ENCODE results near the gene RNF223.

The RNF223 gene

DNA sequence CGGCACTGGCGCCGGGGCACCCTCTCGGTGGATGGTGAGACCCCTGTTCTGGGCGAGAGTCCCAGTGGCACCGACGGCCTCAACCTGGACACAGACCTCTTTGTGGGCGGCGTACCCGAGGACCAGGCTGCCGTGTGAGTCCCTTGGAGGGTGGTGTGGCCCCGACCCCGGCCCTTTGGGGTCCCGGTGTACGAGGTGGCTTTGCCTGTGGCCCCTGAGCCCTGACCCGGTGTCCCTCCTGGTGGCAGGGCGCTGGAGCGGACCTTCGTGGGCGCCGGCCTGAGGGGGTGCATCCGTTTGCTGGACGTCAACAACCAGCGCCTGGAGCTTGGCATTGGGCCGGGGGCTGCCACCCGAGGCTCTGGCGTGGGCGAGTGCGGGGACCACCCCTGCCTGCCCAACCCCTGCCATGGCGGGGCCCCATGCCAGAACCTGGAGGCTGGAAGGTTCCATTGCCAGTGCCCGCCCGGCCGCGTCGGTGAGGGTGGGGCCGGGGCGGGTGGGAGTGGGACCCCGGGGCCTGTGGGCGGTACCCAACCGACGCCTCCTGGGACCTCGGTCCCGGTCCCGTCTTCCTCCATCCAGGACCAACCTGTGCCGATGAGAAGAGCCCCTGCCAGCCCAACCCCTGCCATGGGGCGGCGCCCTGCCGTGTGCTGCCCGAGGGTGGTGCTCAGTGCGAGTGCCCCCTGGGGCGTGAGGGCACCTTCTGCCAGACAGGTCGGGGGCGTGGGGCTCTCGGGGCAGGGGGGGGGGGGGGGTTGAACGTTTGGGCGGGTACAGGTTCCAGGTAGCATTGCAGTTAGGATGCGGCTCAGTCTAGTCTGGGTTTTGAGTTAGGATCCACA is 24.6 kb downstream of the RNF223 start:
- Histone ChIP-seq H3K27ac (ENCODE audit: insufficient read depth, low read length, poor library complexity, severe bottlenecking) (no peak overlapping the region), H3K4me3 (ENCODE audit: insufficient read depth, low read depth, low read length, poor library complexity, severe bottlenecking) (no peak overlapping the region), H3K27me3 (replicated peaks; ENCODE audit: control insufficient read depth, insufficient read depth, low read length, poor library complexity, severe bottlenecking) (no peaks in the 10 kb centered on the region), H3K36me3 (ENCODE audit: control insufficient read depth, insufficient read depth, low read length) (no peaks in the 10 kb centered on the region), H3K9me3 (ENCODE audit: control insufficient read depth, low read length) (no peaks in the 10 kb centered on the region), H3K4me1 (ENCODE audit: control insufficient read depth, insufficient read depth, low read length, poor library complexity, severe bottlenecking) (no peaks in the 10 kb centered on the region)
- no peak for DNase-seq

DNA sequence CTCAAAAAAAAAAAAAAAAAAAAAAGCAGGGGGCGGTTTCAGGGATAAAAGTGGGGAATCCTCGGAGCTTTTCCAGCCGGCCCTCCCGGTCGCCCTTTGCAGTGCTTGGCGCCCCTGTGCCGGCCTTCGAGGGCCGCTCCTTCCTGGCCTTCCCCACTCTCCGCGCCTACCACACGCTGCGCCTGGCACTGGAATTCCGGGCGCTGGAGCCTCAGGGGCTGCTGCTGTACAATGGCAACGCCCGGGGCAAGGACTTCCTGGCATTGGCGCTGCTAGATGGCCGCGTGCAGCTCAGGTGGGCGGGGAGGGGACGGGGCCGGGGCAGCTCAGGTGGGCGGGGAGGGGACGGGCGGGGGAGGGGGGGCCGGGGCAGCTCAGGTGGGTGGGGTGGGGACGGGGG is 25.3 kb downstream of the RNF223 start:
- H3K36me3 ChIP-seq (ENCODE audit: control insufficient read depth, insufficient read depth, low read length): no peaks in the 10 kb centered on the region

DNA sequence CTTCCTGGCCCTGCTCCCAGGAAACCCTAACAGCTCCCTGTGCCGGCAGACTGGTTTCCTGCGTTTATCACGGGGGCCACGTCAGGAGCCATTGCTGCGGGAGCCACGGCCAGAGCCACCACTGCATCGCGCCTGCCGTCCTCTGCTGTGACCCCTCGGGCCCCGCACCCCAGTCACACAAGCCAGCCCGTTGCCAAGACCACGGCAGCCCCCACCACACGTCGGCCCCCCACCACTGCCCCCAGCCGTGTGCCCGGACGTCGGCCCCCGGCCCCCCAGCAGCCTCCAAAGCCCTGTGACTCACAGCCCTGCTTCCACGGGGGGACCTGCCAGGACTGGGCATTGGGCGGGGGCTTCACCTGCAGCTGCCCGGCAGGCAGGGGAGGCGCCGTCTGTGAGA is 26.1 kb downstream of the RNF223 start:
- no peak overlapping the region for H3K4me3 ChIP-seq (ENCODE audit: insufficient read depth, low read depth, low read length, poor library complexity, severe bottlenecking)
- H3K4me1 ChIP-seq (ENCODE audit: control insufficient read depth, insufficient read depth, low read length, poor library complexity, severe bottlenecking): no peaks in the 10 kb centered on the region
- no peak for DNase-seq
- H3K27me3 ChIP-seq (replicated peaks; ENCODE audit: control insufficient read depth, insufficient read depth, low read length, poor library complexity, severe bottlenecking): no peaks in the 10 kb centered on the region
- no peak overlapping the region for H3K27ac ChIP-seq (ENCODE audit: insufficient read depth, low read length, poor library complexity, severe bottlenecking)
- no peaks in the 10 kb centered on the region for H3K9me3 ChIP-seq (ENCODE audit: control insufficient read depth, low read length)
- no peaks in the 10 kb centered on the region for H3K36me3 ChIP-seq (ENCODE audit: control insufficient read depth, insufficient read depth, low read length)

More for the DNA sequence above, 25.3 kb downstream of the RNF223 start:
- no peak for DNase-seq
- H3K4me3 ChIP-seq (ENCODE audit: insufficient read depth, low read depth, low read length, poor library complexity, severe bottlenecking): no peak overlapping the region
- no peak overlapping the region for H3K27ac ChIP-seq (ENCODE audit: insufficient read depth, low read length, poor library complexity, severe bottlenecking)
- no peaks in the 10 kb centered on the region for H3K9me3 ChIP-seq (ENCODE audit: control insufficient read depth, low read length)
- H3K4me1 ChIP-seq (ENCODE audit: control insufficient read depth, insufficient read depth, low read length, poor library complexity, severe bottlenecking): no peaks in the 10 kb centered on the region
- H3K27me3 ChIP-seq (replicated peaks; ENCODE audit: control insufficient read depth, insufficient read depth, low read length, poor library complexity, severe bottlenecking): no peaks in the 10 kb centered on the region

DNA sequence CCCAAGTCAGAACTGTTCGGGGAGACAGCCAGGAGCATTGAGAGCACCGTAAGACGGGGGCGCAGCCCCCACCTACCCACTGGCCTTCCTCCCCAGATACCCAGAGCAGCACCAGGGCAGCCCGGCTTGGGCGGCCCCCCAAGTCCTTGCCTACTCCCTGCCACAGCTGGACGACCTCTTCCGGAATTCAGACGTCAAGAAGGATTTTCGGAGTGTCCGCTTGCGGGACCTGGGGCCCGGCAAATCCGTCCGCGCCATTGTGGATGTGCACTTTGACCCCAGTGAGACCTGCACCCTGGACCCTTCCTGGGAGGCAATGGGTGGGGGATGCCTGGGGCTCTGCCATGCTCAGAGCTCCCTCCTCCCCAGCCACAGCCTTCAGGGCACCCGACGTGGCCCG is 26.7 kb downstream of the RNF223 start:
- Histone ChIP-seq H3K4me3 (ENCODE audit: insufficient read depth, low read depth, low read length, poor library complexity, severe bottlenecking) (no peak overlapping the region), H3K27ac (ENCODE audit: insufficient read depth, low read length, poor library complexity, severe bottlenecking) (no peak overlapping the region), H3K9me3 (ENCODE audit: control insufficient read depth, low read length) (no peaks in the 10 kb centered on the region), H3K27me3 (replicated peaks; ENCODE audit: control insufficient read depth, insufficient read depth, low read length, poor library complexity, severe bottlenecking) (no peaks in the 10 kb centered on the region), H3K36me3 (ENCODE audit: control insufficient read depth, insufficient read depth, low read length) (no peaks in the 10 kb centered on the region), H3K4me1 (ENCODE audit: control insufficient read depth, insufficient read depth, low read length, poor library complexity, severe bottlenecking) (no peaks in the 10 kb centered on the region)
- no peak for DNase-seq

DNA sequence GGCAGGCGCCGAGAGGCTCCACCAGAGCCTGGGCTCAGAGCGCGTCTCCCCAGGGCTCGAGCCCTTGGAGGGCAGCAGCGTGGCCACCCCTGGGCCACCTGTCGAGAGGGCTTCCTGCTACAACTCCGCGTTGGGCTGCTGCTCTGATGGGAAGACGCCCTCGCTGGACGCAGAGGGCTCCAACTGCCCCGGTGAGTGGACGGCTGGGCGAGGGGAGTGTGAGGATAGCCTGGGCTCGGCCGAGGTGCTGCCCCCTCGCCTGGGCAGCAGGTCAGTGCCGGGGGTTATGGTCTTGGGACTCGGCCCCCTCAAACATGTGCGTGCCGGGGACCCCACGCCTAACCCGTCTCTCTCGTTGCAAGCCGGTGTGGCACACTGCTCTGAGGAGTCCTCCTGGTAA is 27.3 kb downstream of the RNF223 start:
- no peaks in the 10 kb centered on the region for H3K36me3 ChIP-seq (ENCODE audit: control insufficient read depth, insufficient read depth, low read length)
- no peak overlapping the region for H3K4me3 ChIP-seq (ENCODE audit: insufficient read depth, low read depth, low read length, poor library complexity, severe bottlenecking)
- H3K4me1 ChIP-seq (ENCODE audit: control insufficient read depth, insufficient read depth, low read length, poor library complexity, severe bottlenecking): no peaks in the 10 kb centered on the region

DNA sequence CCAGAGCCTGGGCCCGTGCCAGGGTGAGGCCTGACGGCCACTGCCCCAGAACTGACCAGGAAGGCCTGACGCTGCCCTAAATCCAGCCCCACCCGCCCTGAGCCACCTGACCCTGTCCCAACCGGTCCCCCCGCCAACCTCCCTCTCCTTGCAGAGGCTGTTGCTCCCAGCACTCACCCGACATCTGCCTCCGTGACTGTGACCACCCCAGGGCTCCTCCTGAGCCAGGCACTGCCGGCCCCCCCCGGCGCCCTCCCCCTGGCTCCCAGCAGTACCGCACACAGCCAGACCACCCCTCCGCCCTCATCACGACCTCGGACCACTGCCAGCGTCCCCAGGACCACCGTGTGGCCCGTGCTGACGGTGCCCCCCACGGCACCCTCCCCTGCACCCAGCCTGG is 27.9 kb downstream of the RNF223 start:
- no peak overlapping the region for H3K27ac ChIP-seq (ENCODE audit: insufficient read depth, low read length, poor library complexity, severe bottlenecking)
- H3K36me3 ChIP-seq (ENCODE audit: control insufficient read depth, insufficient read depth, low read length): no peaks in the 10 kb centered on the region
- no peaks in the 10 kb centered on the region for H3K4me1 ChIP-seq (ENCODE audit: control insufficient read depth, insufficient read depth, low read length, poor library complexity, severe bottlenecking)
- no peaks in the 10 kb centered on the region for H3K9me3 ChIP-seq (ENCODE audit: control insufficient read depth, low read length)
- no peak for DNase-seq
- no peaks in the 10 kb centered on the region for H3K27me3 ChIP-seq (replicated peaks; ENCODE audit: control insufficient read depth, insufficient read depth, low read length, poor library complexity, severe bottlenecking)
- H3K4me3 ChIP-seq (ENCODE audit: insufficient read depth, low read depth, low read length, poor library complexity, severe bottlenecking): no peak overlapping the region

More for the DNA sequence above, 27.3 kb downstream of the RNF223 start:
- H3K27ac ChIP-seq (ENCODE audit: insufficient read depth, low read length, poor library complexity, severe bottlenecking): no peak overlapping the region
- no peak for DNase-seq
- H3K9me3 ChIP-seq (ENCODE audit: control insufficient read depth, low read length): no peaks in the 10 kb centered on the region
- H3K27me3 ChIP-seq (replicated peaks; ENCODE audit: control insufficient read depth, insufficient read depth, low read length, poor library complexity, severe bottlenecking): no peaks in the 10 kb centered on the region

DNA sequence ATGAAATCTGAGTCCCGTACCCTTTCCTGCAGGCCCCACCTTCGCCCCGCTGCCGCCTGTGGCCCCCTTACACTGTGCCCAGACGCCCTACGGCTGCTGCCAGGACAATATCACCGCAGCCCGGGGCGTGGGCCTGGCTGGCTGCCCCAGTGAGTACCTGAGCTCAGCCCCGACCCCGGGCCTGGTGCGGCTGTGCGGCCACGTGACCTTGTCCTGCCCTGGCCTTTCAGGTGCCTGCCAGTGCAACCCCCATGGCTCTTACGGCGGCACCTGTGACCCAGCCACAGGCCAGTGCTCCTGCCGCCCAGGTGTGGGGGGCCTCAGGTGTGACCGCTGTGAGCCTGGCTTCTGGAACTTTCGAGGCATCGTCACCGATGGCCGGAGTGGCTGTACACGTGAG is 29.0 kb downstream of the RNF223 start:
- Histone ChIP-seq H3K4me3 (ENCODE audit: insufficient read depth, low read depth, low read length, poor library complexity, severe bottlenecking) (no peak overlapping the region), H3K27ac (ENCODE audit: insufficient read depth, low read length, poor library complexity, severe bottlenecking) (no peak overlapping the region), H3K9me3 (ENCODE audit: control insufficient read depth, low read length) (no peaks in the 10 kb centered on the region), H3K27me3 (replicated peaks; ENCODE audit: control insufficient read depth, insufficient read depth, low read length, poor library complexity, severe bottlenecking) (no peaks in the 10 kb centered on the region), H3K4me1 (ENCODE audit: control insufficient read depth, insufficient read depth, low read length, poor library complexity, severe bottlenecking) (peaks cover 5% of the 10 kb centered on the region), H3K36me3 (ENCODE audit: control insufficient read depth, insufficient read depth, low read length) (no peaks in the 10 kb centered on the region)
- no peak for DNase-seq

DNA sequence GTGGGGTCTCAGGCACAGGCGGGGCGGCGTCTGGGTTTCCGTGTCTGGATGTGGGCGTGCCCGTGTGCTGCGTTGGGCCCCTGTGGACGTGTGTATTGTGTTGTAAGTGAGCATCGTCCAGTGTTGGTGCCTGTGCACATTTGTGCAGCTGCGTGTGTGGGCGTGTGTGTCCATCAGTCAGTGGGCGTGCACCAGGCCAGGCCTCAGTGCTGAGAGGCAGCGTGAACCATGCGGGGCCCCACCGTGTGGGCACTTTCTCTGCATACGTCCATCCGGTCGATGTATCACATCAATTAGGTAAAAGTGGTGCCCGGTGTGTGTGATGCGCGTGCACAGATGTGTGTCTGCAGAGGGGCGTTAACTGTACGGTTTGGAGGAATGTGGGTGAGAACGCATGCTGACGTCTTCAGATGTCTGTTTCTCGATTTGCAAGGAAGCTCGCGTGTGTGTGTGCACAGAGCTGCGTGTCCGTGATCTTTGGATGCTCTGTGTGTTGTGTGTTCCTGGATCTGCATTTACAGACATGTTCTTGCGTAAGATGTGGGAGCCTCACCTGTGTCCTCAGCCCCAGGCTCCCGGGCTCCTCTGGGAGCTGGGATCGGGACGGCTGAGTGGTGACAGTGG is 29.5 kb downstream of the RNF223 start:
- peaks cover 11% of the 10 kb centered on the region for H3K4me1 ChIP-seq (ENCODE audit: control insufficient read depth, insufficient read depth, low read length, poor library complexity, severe bottlenecking)
- no peak overlapping the region for H3K27ac ChIP-seq (ENCODE audit: insufficient read depth, low read length, poor library complexity, severe bottlenecking)
- no peaks in the 10 kb centered on the region for H3K27me3 ChIP-seq (replicated peaks; ENCODE audit: control insufficient read depth, insufficient read depth, low read length, poor library complexity, severe bottlenecking)
- no peaks in the 10 kb centered on the region for H3K9me3 ChIP-seq (ENCODE audit: control insufficient read depth, low read length)
- no peak overlapping the region for H3K4me3 ChIP-seq (ENCODE audit: insufficient read depth, low read depth, low read length, poor library complexity, severe bottlenecking)
- H3K36me3 ChIP-seq (ENCODE audit: control insufficient read depth, insufficient read depth, low read length): no peaks in the 10 kb centered on the region
- no peak for DNase-seq

DNA sequence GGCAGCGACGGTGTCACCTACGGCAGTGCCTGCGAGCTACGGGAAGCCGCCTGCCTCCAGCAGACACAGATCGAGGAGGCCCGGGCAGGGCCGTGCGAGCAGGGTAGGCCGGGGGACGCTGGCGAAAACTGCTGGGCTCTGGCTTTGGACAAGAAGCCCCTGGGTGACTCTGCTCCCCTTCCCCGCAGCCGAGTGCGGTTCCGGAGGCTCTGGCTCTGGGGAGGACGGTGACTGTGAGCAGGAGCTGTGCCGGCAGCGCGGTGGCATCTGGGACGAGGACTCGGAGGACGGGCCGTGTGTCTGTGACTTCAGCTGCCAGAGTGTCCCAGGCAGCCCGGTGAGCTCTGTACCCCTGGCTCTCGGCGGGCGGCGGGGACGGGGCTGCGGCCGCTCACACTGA is 30.2 kb downstream of the RNF223 start:
- Histone ChIP-seq H3K27me3 (replicated peaks; ENCODE audit: control insufficient read depth, insufficient read depth, low read length, poor library complexity, severe bottlenecking) (peaks cover 2% of the 10 kb centered on the region), H3K4me3 (ENCODE audit: insufficient read depth, low read depth, low read length, poor library complexity, severe bottlenecking) (no peak overlapping the region), H3K9me3 (ENCODE audit: control insufficient read depth, low read length) (no peaks in the 10 kb centered on the region), H3K4me1 (ENCODE audit: control insufficient read depth, insufficient read depth, low read length, poor library complexity, severe bottlenecking) (peaks cover 17% of the 10 kb centered on the region), H3K36me3 (ENCODE audit: control insufficient read depth, insufficient read depth, low read length) (no peaks in the 10 kb centered on the region), H3K27ac (ENCODE audit: insufficient read depth, low read length, poor library complexity, severe bottlenecking) (no peak overlapping the region)
- DNase-seq: no peak

DNA sequence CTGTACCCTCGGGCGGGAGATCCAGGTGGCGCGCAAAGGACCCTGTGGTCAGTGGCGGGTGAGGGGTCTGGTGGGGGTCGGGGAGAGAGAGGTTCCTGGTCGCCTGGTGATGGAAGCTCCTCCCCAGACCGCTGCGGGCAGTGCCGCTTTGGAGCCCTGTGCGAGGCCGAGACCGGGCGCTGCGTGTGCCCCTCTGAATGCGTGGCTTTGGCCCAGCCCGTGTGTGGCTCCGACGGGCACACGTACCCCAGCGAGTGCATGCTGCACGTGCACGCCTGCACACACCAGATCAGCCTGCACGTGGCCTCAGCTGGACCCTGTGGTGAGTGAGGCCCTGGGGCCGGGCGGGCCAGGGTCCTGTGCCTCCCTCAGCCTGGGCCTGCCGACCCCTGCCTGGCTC is 30.7 kb downstream of the RNF223 start:
- H3K36me3 ChIP-seq (ENCODE audit: control insufficient read depth, insufficient read depth, low read length): no peaks in the 10 kb centered on the region

More for the DNA sequence above, 30.7 kb downstream of the RNF223 start:
- DNase-seq: no peak
- Histone ChIP-seq H3K27ac (ENCODE audit: insufficient read depth, low read length, poor library complexity, severe bottlenecking) (no peak overlapping the region), H3K27me3 (replicated peaks; ENCODE audit: control insufficient read depth, insufficient read depth, low read length, poor library complexity, severe bottlenecking) (peaks cover 3% of the 10 kb centered on the region), H3K9me3 (ENCODE audit: control insufficient read depth, low read length) (no peaks in the 10 kb centered on the region), H3K4me3 (ENCODE audit: insufficient read depth, low read depth, low read length, poor library complexity, severe bottlenecking) (no peak overlapping the region), H3K4me1 (ENCODE audit: control insufficient read depth, insufficient read depth, low read length, poor library complexity, severe bottlenecking) (peaks cover 17% of the 10 kb centered on the region)

Measured in effector memory CD4-positive, alpha-beta T cell (primary cell).